NCI-H510A (cell line): ENCODE measurements around the gene CCDC15.
"Not testable (repeated sequence)": the region's sequence is repeated elsewhere in the genome, so short reads cannot be mapped to it uniquely, and the experiment has no call there.

ENCODE experiments used
- DNase-seq: peaks from one replicate; lab custom pipeline; 2025; lab: John Stamatoyannopoulos, UW

CCDC15 gene

GRCh38 chr11:124942466-124943253, 11.3 kb upstream of the CCDC15 start:
- DNase-seq: no peak

GRCh38 chr11:124943254-124943616, 10.8 kb upstream of the CCDC15 start:
- no peak for DNase-seq

DNA sequence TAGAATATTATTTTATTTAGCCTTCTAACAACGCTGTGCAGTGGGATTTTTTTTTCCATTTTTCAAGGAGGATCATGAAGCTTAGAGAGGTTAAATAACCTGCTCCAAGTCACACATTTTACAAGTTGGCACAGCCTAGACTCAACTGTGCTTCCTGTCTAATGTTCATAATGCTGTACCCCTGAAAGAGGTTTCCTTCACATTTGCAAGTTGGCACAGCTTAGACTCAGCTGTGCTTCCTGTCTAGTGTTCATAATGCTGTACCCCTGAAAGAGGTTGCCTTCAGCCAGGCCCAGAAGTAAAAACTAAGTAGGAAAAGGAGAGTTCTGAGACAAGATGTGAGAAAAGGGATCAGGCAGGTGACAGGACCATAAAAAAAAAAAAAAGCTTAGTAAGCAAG, 10.3 kb upstream of the CCDC15 start:
- no peak for DNase-seq

DNA sequence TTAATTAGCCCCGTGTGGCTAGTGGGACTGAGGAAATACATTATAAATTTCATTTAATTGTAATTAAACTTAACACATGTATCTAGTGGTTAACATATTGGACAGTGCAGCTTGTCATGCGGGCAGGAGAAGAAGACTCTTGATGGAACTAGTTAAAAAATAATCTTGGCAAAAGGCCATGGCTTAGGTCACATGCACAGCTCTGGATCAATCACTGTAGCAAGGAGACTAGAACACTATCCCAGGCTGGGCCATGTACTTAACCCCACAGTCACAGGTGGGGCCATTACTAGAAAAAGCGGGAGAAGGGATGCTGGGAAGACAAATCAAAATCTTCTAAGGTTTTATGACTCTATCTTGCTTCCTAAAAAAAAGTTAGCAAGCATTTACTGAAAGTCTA, 9.4 kb upstream of the CCDC15 start:
- no peak for DNase-seq

- DNase-seq: no peak
Measured at GRCh38 chr11:124945826-124946225, 8.2 kb upstream of the CCDC15 start.

DNA sequence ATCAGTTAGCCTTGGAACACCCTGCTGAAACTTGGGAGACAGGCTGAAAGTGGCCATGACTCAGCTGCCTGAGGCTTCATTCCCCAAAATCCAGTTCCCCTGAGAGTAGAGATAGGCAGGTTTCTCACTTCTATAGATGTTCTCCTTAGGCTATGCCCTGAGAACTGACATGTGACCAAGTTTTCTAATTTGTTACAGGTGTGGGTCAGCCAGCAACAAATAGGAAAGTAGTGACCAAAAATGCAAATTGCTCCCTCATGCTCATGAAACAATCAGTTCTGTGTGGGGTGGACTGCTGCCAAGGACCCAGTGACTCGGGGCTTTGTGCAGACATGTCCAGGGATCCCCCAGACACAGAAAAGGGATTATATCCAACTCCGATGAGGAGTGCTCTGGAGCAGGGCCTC, 7.3 kb upstream of the CCDC15 start:
- no peak for DNase-seq

- DNase-seq: no peak
Measured at GRCh38 chr11:124950601-124951330, 3.2 kb upstream of the CCDC15 start.

DNA sequence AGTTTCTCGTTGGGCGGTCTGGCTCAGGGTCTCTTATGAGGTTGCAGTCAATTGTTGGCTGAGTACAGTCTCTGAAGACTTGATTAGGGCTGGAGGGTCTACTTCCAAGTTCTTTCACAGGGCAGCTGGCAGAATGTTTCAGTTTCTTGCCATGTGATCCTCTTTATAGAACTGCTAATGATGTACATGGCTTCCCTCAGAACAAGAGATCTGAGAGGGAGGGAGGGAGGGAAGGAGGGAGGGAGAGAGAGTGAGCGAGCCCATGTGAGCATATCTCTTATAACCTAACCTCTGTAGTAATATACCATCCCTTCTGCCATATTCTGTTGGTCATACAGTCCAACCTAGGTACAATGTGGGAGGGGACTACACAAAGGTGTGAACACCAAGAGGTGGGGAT, 2.7 kb upstream of the CCDC15 start:
- DNase-seq: no peak

GRCh38 chr11:124954590-124954955, 571 bp downstream of the CCDC15 start:
- no peak for DNase-seq

DNA sequence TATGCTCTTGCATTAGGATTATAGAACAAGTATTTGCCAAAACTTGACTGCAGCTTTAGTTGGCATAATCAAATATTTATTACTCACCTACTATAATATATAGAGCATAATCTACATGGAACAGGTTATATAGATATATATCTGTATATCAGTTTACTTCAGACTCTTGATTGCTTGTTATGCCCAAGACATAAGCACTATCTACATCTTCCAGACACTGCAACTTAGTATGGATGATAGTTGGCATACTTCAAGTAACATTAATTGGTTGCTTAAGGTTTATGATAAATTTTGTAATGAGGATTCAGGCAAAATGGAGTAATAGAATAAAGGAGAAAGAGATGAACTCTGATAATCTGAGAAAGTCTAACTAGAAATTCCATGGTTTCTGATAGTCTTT, 1.0 kb downstream of the CCDC15 start:
- no peak for DNase-seq

- DNase-seq: no peak
Measured at GRCh38 chr11:124961972-124962609, 8.1 kb downstream of the CCDC15 start.

DNA sequence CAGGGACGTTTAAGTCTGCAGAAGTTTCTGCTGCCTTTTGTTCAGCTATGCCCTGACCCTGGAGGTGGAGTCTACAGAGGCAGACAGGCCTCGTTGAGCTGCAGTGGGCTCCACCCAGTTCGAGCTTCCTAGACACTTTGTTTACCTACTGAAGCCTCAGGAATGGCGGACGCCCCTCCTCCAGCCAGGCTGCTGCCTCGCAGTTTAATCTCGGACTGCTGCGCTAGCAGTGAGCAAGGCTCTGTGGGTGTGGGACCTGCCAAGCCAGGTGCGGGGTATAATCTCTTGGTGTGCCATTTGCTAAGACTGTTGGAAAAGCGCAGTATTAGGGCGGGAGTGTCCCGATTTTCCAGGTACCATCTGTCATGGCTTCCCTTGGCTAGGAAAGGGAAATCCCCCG, 14.2 kb downstream of the CCDC15 start:
- DNase-seq: not testable (repeated sequence)

DNA sequence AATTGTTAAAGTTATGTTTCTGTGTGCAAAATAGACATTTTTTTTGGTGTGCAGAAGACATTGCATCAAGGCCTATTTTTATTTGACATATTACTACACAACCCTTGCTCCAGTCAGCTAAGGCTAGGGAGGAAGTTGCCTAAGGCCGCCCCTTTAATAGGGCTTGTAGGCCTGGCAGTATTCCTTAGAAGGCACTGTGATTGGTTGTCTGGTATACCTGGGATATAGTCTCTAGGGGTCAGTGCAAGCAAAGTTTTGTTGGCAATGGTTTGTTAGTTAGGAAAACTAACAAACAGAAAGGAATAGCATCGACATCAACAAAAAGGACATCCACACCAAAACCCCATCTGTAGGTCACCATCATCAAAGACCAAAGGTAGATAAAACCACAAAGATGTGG, 16.9 kb downstream of the CCDC15 start:
- DNase-seq: no peak

- DNase-seq: no peak
Measured at GRCh38 chr11:124971810-124972209, 17.8 kb downstream of the CCDC15 start.

GRCh38 chr11:124976531-124976930, 22.5 kb downstream of the CCDC15 start:
- DNase-seq: no peak

DNA sequence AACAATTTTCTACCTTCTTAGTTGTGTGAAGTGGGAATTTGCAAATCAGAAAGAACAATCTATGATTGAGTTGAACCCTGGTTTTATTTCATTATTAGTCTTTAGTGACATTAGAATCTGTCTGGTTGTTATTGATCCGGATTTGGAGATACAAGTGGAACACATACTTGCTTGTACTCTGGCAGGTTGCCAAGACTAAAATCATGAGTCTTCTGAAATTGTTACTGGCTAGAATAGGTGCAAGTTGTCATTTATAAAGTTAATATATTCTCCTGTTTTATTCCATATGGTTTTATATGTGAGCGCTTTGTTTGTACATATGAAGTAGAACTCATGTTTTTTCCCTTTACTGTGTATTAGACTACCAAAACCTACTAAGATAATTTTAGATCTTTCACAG, 23.0 kb downstream of the CCDC15 start:
- DNase-seq: no peak

DNA sequence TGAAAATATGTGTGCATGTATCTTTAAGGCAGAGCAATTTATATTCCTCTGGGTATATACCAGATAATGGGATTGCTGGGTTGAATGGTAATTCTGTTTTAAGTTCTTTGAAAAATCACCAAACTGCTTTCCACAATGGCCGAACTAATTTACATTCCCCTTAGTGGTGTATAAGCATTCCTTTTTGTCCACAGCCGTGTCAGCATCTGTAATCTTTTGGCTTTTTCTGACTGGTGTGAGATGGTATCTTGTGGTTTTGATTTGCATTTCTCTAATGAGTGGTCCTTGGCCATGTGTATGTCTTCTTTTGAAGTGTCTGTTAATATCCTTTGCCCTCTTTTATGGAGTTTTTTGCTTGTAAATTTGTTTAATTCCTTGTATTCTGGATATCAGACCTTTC, 24.3 kb downstream of the CCDC15 start:
- DNase-seq: no peak

DNA sequence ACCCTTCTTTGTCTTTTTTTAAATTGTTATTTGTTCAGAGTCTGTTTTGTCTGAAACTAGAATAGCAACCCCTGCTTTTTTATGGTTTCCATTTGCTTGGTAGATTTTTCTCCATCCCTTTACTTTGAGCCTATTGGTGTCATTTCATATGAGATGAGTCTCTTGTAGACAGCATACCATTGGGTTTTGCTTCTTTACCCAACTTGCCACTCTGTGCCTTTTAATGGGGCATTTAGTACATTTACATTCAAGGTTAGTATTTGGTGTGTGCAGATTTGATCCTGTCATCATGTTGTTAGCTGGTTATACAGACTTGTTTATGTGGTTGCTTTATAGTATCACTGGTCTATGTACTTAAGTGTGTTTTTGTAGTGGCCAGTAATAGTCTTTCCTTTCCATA, 28.0 kb downstream of the CCDC15 start:
- DNase-seq: no peak

DNA sequence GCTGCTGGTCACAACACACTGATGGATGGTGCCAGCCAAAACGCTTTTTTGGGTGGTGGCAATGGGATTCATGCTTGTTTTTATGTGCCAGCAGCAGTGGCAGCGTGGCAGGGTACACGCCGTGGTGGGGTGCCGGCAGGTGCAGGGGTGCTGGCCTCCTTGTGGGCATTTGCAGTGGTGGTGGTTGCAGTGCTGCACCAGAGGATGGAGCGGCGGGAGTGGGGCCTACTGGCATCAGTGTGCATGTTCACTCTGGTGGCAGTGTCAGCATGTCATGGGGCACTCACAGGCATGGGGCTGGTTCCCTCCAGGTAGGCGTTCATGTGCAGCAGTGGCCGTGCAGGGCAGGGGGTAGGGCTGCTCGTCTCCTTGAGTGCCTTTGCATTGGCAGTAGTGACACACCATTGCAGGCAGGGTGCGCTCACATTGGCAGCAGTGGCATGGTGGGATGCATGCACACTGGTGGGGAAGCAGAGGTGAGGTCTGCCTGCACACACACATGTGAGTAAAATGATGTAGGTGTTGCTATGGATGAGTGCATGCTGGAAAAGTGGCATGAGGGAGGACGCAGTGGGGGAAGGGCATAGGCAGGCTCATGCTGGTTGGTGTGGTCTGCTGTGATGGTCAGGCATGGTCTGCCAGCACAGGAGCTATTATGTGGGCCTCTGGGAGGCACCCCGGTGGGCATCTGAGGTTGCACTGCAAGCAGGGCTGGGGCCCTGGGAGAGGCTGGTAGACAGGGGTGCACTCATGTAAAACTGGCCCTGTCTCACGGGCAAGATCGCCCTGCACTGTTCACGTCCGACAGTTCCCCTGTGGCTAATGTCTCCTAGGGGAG, 29.9 kb downstream of the CCDC15 start:
- no peak for DNase-seq

- no peak for DNase-seq
Measured at GRCh38 chr11:124984512-124984854, 30.5 kb downstream of the CCDC15 start.

DNA sequence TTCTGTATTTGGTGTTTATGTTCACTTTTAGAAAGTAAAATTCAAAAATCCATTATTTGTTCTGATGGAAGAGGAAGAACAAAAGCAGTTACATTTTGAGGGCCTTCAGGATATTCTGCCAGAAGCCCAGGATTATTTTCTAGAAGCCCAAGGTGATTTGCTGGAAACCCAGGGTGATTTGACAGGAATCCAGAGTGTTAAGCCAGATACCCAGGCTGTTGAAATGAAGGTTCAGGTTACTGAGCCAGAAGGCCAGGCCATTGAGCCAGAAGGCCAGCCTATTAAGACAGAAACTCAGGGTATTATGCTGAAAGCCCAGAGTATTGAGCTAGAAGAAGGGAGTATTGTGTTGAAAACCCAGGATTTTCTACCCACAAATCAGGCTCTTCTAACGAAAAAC, 33.1 kb downstream of the CCDC15 start:
- DNase-seq: no peak

DNA sequence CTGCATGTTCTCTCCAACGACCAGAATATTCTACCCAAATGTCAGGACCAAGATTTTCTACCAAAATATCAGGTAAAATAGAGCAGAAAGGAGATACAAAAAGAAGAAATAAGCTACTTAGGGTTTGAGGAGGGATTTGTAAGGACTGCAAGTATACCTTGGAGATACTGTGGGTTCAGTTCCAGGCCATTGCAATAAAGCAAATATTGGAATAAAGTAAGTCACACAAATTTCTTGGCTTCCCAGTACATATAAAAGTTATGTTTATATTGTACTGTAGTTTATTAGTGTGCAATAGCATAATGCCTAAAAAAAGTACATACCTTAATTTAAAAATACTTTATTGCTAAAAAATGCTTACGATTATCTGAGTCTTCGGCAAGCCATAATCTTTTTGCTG, 34.1 kb downstream of the CCDC15 start:
- DNase-seq: no peak
